Stimulated activated effector memory CD8-positive, alpha-beta T cell treated with anti-CD3 and anti-CD28 coated beads, Interleukin-12 subunit alpha, Interleukin-12 subunit beta, amount 100 ng/mL, for 72 hours (primary cell): ENCODE measurements around the gene FBXO39.
"Not testable (repeated sequence)": the region's sequence is repeated elsewhere in the genome, so short reads cannot be mapped to it uniquely, and the experiment has no call there.

Source experiments
- ATAC-seq: fragments of 150-1000 bp; cut with Tn5 transposase; 2 replicates; pipeline ENCODE4 v1.10.0; 2021
- DNase-seq, 2 donors: peaks; one replicate each; pipeline ENCODE4 v3.0.0; 2021 to 2022; ENCODE audit warnings: low spot score in 2 of 2
- H3K27ac Mint-ChIP-seq: one replicate; pipeline ENCODE4 v1.8.0; 2022; ENCODE audit warnings: mild to moderate bottlenecking, mixed read lengths
- H3K36me3 Mint-ChIP-seq: one replicate; pipeline ENCODE4 v1.8.0; 2022; ENCODE audit warnings: mild to moderate bottlenecking, mixed read lengths
- H3K4me1 Mint-ChIP-seq: one replicate; pipeline ENCODE4 v1.8.0; 2022; ENCODE audit warnings: mixed read lengths
- H3K4me3 Mint-ChIP-seq: one replicate; pipeline ENCODE4 v1.8.0; 2022; ENCODE audit warnings: mild to moderate bottlenecking, mixed read lengths
- H3K9me3 Mint-ChIP-seq: one replicate; pipeline ENCODE4 v1.8.0; 2022; ENCODE audit warnings: mixed read lengths

The FBXO39 gene

DNA sequence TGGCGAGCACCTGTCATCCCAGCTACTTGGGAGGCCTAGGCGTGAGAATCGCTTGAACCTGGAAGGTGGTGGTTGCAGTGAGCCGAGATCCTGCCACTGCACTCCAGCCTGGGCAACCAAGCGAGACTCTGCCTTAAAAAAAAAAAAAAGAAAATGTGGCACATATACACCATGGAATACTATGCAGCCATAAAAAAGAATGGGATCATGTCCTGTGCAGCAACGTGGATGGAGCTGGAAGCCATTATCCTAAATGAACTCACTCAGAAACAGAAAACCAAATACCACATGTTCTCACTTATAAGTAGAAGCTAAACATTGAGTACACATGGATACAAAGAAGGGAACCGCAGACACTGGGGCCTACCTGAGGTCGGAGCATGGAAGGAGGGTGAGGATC is 1.1 kb upstream of the FBXO39 start:
- not testable (repeated sequence) for H3K27ac Mint-ChIP-seq, ATAC-seq, DNase-seq, H3K4me3 Mint-ChIP-seq, H3K4me1 Mint-ChIP-seq
- peaks cover 47% of the 10 kb centered on the region for H3K36me3 Mint-ChIP-seq
- H3K9me3 Mint-ChIP-seq, result peaks cover 22% of the 10 kb centered on the region

- ATAC-seq (no peak), DNase-seq (peak in 1 of 2 donors; percentile 40)
- peaks cover 2% of the 10 kb centered on the region for H3K36me3 Mint-ChIP-seq
- no peak overlapping the region for H3K4me3 Mint-ChIP-seq
- H3K27ac Mint-ChIP-seq, result no peak overlapping the region
- peaks cover 28% of the 10 kb centered on the region for H3K9me3 Mint-ChIP-seq
- no peaks in the 10 kb centered on the region for H3K4me1 Mint-ChIP-seq
Measured at GRCh38 chr17:6779411-6779810, 3.4 kb downstream of the FBXO39 start.

DNA sequence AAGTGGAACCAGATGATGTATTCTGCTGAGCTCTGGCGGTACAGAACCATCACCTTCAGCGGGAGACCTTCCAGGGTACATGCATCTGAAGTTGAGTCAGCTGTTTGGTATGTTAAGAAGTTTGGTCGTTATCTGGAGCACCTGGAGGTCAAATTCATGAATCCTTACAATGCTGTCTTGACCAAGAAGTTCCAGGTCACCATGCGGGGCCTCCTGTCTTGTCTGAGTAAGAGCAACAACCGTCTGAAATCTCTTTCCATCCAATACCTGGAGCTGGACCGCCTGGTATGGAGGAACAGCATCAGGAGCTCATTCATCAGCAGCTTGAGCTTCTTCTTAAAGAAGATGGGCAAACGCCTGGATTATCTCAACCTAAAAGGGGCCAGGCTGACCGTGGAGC is 4.0 kb downstream of the FBXO39 start:
- no peaks in the 10 kb centered on the region for H3K36me3 Mint-ChIP-seq
- H3K4me3 Mint-ChIP-seq, result no peak overlapping the region
- no peaks in the 10 kb centered on the region for H3K4me1 Mint-ChIP-seq
- H3K27ac Mint-ChIP-seq, result no peak overlapping the region
- no peak for ATAC-seq
- DNase-seq, result no peak
- peaks cover 25% of the 10 kb centered on the region for H3K9me3 Mint-ChIP-seq

- Mint-ChIP-seq H3K9me3 (peaks cover 27% of the 10 kb centered on the region), H3K36me3 (no peaks in the 10 kb centered on the region), H3K27ac (no peak overlapping the region), H3K4me1 (no peaks in the 10 kb centered on the region), H3K4me3 (no peak overlapping the region)
- ATAC-seq, result peak; percentile 60
- DNase-seq, result peak in 1 of 2 donors; percentile 39
Measured at GRCh38 chr17:6780886-6781285, 4.9 kb downstream of the FBXO39 start.

GRCh38 chr17:6782244-6782643 is 6.2 kb downstream of the FBXO39 start:
- Mint-ChIP-seq H3K4me1 (no peaks in the 10 kb centered on the region), H3K36me3 (no peaks in the 10 kb centered on the region), H3K4me3 (no peak overlapping the region), H3K9me3 (peaks cover 28% of the 10 kb centered on the region), H3K27ac (no peak overlapping the region)
- DNase-seq (no peak), ATAC-seq (no peak)

GRCh38 chr17:6786618-6787017 is 10.6 kb downstream of the FBXO39 start:
- ATAC-seq, result no peak
- H3K27ac Mint-ChIP-seq, result no peak overlapping the region
- H3K4me1 Mint-ChIP-seq, result no peaks in the 10 kb centered on the region
- no peak for DNase-seq
- no peak overlapping the region for H3K4me3 Mint-ChIP-seq
- no peaks in the 10 kb centered on the region for H3K36me3 Mint-ChIP-seq
- H3K9me3 Mint-ChIP-seq, result peaks cover 21% of the 10 kb centered on the region

DNA sequence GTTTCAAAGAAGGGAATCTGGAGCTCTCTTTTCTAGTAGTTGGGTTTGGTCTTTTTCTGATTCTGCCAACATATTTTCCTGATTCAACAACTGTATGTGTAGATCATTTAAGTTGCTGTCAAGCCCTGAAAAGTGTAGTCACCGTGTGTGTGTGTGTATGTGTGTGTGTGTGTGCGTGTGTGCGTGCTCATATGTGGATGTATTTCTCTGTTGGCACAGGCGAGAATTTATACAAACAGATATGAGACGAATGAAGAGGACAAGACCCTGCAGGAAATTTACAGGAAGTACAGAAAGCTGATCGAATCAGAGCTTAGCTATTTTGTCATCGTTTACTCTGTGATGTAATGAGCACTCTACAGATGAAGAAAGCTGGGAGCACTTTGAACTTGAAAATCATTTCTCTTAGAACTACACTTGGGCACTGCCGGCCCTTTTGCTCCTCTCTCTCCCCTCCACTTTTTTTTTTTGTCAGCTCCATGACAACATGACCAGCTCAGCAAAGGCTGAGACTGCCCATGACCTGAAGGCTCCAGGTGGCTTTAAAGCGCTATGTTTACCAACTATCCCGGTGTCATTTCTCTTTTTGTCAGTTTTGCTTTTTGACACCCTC is 11.2 kb downstream of the FBXO39 start:
- DNase-seq (no peak), ATAC-seq (no peak)
- Mint-ChIP-seq H3K4me3 (no peak overlapping the region), H3K27ac (no peak overlapping the region), H3K4me1 (no peaks in the 10 kb centered on the region), H3K9me3 (peaks cover 15% of the 10 kb centered on the region), H3K36me3 (no peaks in the 10 kb centered on the region)

DNA sequence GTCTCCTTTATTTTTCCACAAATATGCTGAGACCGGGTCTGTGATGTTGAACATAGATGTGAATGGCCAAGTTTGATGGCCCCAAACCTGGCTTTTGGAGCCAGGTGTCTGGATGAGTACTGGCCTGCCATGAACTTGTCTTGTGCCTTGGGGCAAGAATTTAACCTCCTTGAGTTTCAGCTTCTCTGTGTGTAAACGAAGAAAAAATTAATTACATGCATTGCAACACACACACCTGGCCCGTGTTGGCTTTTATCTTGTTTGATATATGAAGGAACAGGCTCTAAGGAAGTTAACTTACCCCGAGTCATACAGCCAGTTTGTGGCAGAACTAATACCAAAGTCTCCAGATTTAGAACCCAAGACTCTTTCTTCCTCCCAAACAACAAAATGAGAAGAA is 13.1 kb downstream of the FBXO39 start:
- DNase-seq (no peak), ATAC-seq (no peak)
- no peak overlapping the region for H3K4me3 Mint-ChIP-seq
- H3K9me3 Mint-ChIP-seq, result peaks cover 5% of the 10 kb centered on the region
- no peak overlapping the region for H3K27ac Mint-ChIP-seq
- peaks cover 5% of the 10 kb centered on the region for H3K4me1 Mint-ChIP-seq
- no peaks in the 10 kb centered on the region for H3K36me3 Mint-ChIP-seq

GRCh38 chr17:6793748-6794493 is 17.9 kb downstream of the FBXO39 start:
- H3K9me3 Mint-ChIP-seq, result no peaks in the 10 kb centered on the region

DNA sequence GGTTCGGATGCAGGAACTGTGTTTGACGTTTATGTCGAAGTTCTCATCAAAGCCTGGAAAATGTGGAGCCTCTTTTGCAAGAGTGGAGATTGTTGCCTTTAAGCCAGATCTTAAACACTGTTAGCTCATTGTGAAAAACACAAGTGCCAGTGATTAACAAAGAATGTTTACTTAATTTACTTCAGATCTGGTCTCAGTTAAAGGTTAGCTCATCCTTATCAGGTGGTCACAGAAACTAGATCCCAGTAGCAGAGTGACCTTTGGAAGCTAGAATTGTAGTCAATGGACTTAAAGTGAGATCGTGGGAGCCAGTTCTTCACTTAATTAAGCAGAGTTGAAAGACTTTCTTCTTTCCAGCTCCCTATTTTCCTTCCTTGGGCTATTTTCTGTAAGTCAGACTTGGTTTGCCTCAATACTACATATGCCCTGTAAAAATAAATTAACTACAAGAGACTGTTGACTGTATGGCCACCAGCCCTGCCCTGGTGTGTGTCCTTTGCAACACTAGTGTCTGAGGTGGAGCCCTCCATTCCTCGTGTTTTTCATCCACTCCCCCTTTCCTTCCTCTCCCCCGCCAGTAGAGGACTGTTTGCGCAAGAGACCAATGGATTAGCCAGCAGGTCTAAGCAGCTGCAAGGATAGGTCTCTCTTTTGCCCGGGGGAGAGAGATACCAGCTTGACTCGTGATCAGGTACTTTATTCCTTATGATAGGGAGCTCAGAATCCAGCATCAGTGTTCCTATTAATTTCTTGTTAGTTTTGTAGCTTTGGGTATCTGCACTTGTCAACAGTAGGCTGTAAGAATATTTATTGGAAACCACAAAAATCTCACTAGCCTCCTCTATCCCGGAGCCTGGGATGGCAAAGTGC is 20.2 kb downstream of the FBXO39 start:
- Mint-ChIP-seq H3K36me3 (no peaks in the 10 kb centered on the region), H3K4me3 (no peak overlapping the region), H3K4me1 (peaks cover 5% of the 10 kb centered on the region), H3K9me3 (no peaks in the 10 kb centered on the region), H3K27ac (no peak overlapping the region)
- DNase-seq, result no peak
- no peak for ATAC-seq

More at GRCh38 chr17:6793748-6794493, 17.9 kb downstream of the FBXO39 start:
- Mint-ChIP-seq H3K27ac (no peak overlapping the region), H3K4me3 (no peak overlapping the region), H3K4me1 (peaks cover 5% of the 10 kb centered on the region), H3K36me3 (no peaks in the 10 kb centered on the region)
- ATAC-seq (no peak), DNase-seq (no peak)

DNA sequence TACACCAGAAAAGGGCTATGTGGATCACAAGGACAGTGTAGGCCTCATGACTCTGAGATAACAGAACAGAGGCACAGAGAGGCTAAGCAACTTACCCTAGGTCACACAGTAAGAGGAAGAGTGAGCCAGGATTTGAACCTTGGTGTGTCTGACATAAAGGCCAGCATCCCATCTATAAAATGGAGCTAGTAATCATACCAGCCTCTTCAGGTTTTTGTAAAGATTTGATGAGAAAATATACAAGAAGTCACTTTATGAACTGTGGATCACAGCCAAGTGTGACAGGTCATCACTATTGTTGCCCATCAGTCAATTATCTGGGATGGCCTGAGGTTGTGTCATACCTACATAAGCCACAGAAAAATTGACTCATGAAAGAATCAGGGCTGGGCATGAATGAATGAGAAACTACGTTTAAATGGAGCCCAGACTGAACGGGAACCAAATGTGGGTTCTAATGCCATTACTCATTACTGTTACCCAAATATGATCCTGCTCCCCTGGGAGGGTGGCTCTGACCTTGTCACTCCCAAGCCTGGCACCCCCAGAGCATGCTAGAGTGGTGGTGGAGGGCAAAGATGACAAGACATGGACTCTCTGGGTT is 21.0 kb downstream of the FBXO39 start:
- no peak overlapping the region for H3K4me3 Mint-ChIP-seq
- no peak for DNase-seq
- no peaks in the 10 kb centered on the region for H3K36me3 Mint-ChIP-seq
- no peak overlapping the region for H3K27ac Mint-ChIP-seq
- peak; percentile 59 for ATAC-seq
- no peaks in the 10 kb centered on the region for H3K9me3 Mint-ChIP-seq
- peaks cover 5% of the 10 kb centered on the region for H3K4me1 Mint-ChIP-seq

DNA sequence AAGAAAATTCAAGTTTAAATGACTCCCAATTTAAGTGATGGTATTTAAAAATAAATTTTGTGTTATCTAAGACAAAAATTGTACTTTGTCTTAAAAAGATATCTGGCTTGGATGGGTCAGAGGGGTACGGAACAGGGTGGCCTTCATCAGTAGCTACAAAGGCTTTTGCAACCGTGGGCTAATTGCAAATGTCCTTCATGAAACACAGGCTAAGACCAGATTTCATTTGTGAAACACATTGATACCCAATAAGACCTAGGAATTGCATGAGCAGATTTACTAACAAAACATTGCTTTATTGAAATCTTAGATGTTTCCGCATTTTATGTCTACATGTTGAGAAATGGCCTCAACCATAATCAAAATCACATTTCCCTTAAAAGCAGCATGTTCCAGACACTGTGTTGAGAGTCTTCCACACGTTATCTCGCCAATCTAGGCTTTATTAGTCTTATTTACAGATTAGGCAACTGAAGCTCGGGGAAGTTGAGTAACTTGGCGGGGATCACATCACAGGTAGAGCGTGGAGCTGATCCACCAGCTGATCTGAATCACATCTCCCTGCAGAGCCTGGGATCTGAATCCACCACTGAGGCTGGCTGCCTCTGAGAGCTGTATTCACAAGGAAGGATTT is 21.8 kb downstream of the FBXO39 start:
- peaks cover 5% of the 10 kb centered on the region for H3K4me1 Mint-ChIP-seq
- no peaks in the 10 kb centered on the region for H3K9me3 Mint-ChIP-seq
- H3K36me3 Mint-ChIP-seq, result no peaks in the 10 kb centered on the region
- no peak overlapping the region for H3K4me3 Mint-ChIP-seq
- DNase-seq (no peak), ATAC-seq (no peak)
- no peak overlapping the region for H3K27ac Mint-ChIP-seq

DNA sequence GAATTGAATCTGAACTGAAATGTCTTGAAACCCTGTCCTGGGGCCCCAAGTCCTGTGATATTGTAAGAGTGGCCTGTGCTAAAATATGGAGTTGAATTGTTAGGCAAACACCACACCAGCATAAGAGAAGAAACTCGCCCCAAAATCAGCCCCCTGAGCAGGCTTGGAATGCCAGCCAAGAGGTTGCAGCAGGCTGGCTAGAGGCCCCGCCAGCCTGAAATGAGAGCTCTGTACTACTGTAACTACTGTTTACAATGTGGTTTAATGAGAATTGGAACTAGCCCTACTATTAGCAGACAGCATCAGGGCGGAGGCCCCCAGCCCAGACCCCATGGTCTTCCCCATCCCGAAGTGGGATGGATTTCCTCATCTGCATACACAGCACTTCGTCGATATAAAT is 23.7 kb downstream of the FBXO39 start:
- H3K4me3 Mint-ChIP-seq, result no peak overlapping the region
- no peak for DNase-seq
- no peak overlapping the region for H3K27ac Mint-ChIP-seq
- no peaks in the 10 kb centered on the region for H3K9me3 Mint-ChIP-seq
- no peaks in the 10 kb centered on the region for H3K36me3 Mint-ChIP-seq
- no peaks in the 10 kb centered on the region for H3K4me1 Mint-ChIP-seq
- no peak for ATAC-seq

- Mint-ChIP-seq H3K9me3 (no peaks in the 10 kb centered on the region), H3K4me3 (no peak overlapping the region), H3K27ac (no peak overlapping the region), H3K36me3 (no peaks in the 10 kb centered on the region), H3K4me1 (no peaks in the 10 kb centered on the region)
- DNase-seq (no peak), ATAC-seq (no peak)
Measured at GRCh38 chr17:6800422-6801027, 24.5 kb downstream of the FBXO39 start.
